SIG-M5 (cell line): ENCODE data around the gene MS4A10.
"Not testable (repeated sequence)": the region's sequence is repeated elsewhere in the genome, so short reads cannot be mapped to it uniquely, and the experiment has no call there.

Source experiments
- DNase-seq: peaks from one replicate; lab custom pipeline; 2025; lab: John Stamatoyannopoulos, UW

MS4A10 gene

GRCh38 chr11:60788401-60789125 is 3.4 kb downstream of the MS4A10 start:
- no peak for DNase-seq

GRCh38 chr11:60790726-60791125 is 5.6 kb downstream of the MS4A10 start:
- no peak for DNase-seq

DNA sequence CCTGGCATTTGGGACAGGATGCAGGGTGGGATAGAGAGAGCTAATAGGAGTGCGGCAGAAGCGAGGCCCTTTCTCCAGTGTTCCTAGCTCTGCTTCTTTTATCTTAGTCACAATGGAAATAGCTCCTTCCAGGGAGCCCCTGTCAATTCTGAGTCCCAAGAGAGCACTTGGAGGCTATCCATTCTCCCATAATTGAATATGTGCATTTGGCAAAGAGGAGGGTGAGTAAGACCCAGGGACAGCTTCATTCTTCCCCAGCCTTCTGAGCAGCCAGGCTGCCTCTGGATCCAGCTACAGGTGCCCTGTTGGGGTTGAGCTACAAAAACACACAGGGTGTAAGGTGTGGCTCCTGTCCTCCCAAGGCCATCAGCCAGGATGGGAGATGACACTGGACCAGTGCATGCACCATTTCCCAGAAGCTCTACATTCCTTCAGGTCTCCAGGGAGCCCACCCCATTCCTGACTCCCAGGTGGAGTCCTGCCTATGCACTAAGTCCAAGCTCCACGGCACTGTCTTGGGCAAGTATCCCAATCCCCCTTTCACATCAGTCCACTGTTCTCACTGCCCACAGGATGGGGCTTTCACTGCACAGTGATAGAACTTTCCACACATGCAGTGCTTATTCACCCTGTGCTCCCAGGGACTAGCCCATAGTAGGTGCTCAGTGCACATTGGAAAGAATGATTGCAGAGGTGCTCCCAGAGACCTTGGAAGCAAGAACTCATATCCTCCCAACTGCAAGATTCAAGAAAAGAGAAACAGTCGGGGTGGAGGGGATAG is 6.2 kb downstream of the MS4A10 start:
- no peak for DNase-seq

GRCh38 chr11:60792521-60792920 is 7.4 kb downstream of the MS4A10 start:
- no peak for DNase-seq

GRCh38 chr11:60795291-60795690 is 10.2 kb downstream of the MS4A10 start:
- no peak for DNase-seq

DNA sequence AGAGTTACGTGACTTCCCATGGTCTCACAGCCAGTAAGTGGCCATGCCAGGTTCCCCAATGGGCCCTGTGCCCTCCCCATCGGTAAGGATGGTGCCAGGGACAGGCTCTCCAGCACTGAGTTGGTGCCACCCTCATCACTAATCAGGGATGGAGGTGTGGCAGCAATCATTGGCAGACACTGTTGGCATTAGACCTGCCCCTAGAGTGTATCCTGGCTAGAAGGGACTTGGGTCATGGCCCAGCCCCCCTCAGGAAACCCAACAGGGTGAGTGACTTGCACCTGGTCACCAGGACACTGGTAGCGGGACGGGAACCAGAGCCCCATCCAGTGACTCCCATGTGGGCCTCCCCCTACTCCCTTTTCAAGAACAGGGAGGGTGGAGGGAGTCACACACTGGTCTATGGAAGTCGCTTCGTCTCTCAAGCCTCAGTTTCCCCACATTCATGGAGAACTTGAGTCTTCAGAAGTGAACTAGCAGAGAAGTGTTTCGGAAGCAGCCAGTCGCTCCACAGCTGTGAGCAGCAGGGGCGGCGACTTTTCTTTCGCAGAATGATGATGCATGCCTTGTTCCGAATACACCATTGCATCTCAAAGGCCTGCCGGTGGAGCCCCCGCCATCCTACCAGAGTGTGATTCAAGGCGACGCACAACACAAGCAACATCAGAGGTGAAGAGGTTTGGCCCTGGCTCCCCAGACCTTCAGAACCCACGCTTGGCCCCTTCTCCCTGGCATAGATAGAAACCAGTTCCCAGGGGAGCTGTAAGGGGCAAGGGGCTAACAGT is 12.9 kb downstream of the MS4A10 start:
- DNase-seq = no peak

- no peak for DNase-seq
These were observed 13.5 kb downstream of the MS4A10 start for GRCh38 chr11:60798631-60799030.

DNA sequence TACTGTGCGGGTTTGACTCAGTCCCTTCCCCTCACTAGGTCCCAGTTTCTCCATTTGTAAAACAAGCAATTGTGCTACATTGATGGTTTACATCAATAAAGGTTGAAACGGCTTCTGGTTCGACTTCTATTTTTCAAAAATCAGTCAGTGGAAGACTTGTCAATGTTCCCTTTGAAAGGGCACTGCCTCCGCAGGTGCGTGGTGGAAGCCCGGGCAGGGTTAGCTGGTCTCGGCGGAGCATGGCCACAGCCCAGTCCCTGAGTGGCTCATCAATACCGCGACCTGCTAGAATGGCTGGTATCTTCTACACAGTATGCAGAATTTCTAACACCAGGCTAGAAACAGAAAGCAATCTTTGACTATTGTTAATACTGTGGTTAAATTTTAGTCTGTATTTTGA is 16.1 kb downstream of the MS4A10 start:
- DNase-seq = no peak

DNA sequence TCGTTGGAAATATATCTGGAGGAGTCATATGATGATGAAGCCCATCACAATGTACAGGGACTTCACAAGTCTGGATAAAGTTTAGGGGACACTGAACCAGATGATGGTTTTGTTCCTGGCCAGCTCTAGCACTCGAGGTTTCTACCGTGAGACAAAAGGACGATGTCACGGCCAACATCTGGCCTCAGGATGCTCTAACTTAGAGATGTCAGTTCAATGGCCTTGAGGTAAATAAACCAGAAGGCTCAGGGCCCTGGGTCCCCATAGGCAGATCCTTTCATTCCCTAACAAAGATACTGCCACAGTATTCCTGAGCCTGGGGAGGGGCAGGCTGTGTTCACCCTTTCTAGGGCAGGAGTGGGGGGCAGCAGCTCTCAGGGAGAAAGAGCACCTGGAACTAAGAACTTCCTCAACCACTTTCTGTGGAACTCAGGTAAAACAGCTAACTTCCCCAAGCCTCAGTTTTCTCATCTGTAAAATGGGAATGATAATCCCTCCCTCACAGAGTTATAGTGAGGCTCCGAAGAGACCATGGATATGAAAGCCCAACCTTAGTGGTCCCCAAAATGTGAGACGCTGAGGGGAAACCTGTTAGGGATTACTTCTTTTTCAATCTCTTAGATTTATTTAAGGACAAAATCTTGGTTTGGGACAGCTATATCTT is 18.3 kb downstream of the MS4A10 start:
- DNase-seq = no peak

DNA sequence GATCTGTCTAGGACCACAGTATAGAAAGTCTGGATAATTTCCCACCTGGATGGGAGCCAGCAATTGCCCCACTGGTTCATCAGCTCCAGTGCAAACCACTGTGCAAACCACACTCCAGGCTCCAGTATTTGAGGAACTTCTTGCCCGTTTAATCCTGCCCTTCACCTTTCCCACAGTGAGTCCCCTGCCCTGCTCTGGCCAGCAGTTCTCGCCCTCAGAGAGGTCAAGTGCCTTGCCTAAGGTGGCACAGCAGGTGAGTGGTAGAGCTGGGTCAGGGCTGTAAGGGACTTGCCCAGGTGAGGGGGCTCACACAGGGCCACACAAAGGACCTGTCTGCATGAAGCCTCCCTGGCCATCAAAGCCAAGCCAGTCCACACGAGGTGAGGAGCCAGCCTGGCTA is 24.1 kb downstream of the MS4A10 start:
- no peak for DNase-seq

GRCh38 chr11:60809691-60810090 is 24.6 kb downstream of the MS4A10 start:
- no peak for DNase-seq

DNA sequence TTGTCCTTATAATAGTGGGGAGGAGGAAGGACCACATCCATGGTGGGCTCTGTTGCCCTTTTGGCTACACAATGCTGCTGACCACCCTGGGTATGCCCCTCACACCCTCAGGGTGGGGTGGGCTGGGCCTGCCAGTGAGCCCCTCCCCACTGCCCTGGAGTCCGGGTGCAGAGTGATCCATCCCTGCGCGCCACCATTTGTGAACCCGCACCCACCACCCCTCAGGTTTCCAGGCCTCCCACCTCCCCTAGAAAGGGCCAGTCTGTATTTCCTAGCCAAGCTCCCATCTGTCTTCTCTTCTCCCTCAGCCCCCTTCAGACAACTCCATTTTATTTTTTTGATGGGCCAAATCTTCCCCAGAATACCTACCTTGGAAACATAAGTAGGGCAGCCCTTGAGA is 25.0 kb downstream of the MS4A10 start:
- no peak for DNase-seq

DNA sequence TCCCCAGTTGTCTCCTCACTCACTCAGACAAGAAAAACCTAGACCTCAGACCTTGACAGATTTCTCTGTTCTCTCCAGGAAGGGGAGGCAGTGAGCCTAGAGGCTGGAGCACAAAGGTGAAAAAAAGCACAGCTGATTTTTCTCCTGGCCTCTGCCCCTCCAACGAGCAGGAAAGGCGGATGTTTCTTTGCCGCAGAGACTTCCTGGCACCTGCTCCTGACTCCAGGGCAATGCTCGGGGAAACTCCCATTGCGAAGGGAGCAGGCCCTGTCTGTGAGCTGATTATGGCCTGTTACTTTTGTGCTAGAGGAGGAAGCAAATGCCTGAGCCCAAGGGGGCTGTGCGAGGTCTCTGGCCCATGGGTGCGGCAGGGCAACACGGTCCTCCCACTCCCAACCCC is 25.4 kb downstream of the MS4A10 start:
- no peak for DNase-seq

DNA sequence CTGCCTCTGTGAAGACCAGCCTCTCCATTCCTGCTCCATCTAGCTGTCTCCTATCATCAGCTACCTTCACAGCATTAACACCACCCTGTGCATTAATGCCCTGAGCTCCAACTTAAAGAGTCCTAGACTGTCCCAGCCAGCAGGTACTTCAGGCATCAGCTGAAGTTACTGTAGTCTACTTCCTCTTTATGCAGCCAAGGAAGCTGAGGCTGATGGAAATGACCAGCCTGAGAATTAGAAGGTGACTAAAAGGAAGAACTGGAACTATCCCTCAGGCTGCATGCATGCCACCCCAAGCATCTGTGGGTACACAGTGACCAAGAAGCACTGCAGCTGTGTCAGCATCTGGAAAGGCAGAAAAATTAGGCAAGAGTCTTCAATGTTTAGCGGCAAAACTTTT is 28.2 kb downstream of the MS4A10 start:
- no peak for DNase-seq

DNA sequence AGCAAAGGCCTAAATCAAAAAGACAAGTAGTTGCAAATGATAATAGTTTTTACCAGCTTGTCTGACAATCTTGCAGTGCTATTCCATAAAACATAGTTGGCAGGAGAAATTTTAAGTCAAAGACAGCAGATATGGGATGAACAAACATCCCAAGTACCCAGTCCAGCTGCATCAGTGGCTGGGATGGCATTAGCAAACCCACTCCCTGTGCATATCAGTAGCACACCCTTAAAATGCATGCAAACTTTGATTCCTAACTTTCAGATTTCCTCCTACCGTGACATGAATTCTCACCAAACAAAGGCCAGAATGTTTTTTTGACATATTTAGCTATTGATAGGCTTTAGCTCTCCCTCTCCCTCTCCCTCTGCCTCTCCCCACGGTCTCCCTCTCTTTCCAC is 29.0 kb downstream of the MS4A10 start:
- no peak for DNase-seq

DNA sequence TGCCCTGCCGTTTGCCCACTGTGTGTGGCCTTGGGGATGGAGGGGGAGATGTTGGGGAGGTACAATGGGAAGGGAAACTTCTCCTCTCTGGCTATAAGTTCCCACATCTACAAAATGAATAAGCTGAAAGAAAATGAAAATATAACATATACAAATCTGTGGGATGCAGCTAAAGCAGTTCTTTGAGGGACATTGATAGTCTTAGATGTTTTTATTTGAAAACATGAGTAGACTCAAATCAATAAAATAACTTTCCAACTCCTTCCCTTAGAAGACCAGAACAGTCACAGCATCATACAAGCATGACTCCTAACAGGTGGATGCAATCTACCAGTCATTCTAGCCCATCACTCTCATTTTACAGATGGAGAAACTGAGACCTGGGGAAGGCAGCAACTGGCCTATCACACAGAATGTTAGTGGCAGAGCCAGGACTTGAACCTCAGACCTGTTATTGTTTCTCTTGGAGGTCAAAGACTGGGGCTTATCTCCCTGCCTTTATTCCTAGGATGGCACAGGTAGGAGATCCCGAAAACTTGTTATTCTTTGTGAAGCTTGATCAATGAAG is 31.5 kb downstream of the MS4A10 start:
- no peak for DNase-seq

DNA sequence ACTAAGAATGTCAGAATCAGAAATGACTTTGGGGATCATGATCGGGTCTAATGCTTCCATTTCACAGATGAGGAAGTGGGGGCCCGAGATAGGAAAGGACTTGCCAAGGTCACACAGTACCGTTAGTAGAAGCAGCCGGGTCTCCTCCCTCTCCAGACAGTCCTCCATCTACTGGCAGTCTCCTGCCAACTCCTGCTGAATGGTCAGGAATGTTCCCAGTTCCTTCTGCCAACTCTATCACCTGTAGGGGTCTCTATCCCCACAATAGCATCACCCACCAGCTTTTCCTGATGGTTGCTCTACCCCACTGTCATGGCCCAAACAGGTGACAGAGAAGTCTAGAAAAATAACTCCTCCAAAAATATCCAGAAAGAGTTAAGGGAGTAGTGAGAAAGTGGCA is 32.9 kb downstream of the MS4A10 start:
- no peak for DNase-seq

GRCh38 chr11:60821827-60822599 is 36.9 kb downstream of the MS4A10 start:
- DNase-seq = no peak

GRCh38 chr11:60823745-60824306 is 38.7 kb downstream of the MS4A10 start:
- DNase-seq = not testable (repeated sequence)

DNA sequence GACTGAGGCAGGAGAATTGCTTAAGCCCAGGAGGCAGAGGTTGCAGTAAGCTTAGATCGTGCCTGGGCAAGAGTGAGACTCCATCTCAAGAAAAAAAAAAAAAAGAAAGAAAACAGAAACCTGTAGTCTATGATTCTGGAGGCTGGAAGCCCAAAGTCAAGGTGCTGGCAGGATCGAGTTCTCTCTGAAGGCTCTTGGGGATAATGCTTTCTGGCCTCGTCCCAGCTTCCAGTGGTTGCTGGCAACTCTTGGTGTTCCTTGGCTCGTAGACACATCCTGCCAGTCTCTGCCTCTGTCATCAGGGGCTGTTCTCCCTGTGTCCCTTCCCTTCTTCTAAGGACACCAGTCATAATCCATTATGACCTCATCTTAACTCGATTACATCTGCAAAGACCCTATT is 40.0 kb downstream of the MS4A10 start:
- no peak for DNase-seq

- no peak for DNase-seq
These were observed 40.7 kb downstream of the MS4A10 start for GRCh38 chr11:60825790-60826189.
